ENCODE measurements around the gene HPD.

- TF ChIP-seq CTCF (conservative IDR thresholded peaks at IDR 0.05 in 1 of 2, IDR thresholded peaks at IDR 0.05 in 1 of 2; ENCODE audit: low read depth in 1 of 2, low read length in 2 of 2) (no peak), EZH2 (IDR thresholded peaks at IDR 0.05; ENCODE audit: low read length, missing control alignments) (no peak)
Observed at GRCh38 chr12:121789800-121790728, 68.6 kb downstream of the HPD start.

Measured in fibroblast of lung (primary cell).